ENCODE results near the gene BDH1. TPM values are rescaled to one million over a fixed set of nuclear protein-coding genes. Genes with fewer than 3 reads are reported as not detected.
A peak's percentile ranks its signal among the peaks of the same experiment; 100 is the strongest.

The BDH1 gene
- total and polyA plus RNA-seq, 2 of the 13 experiments (the other 11 are each of a cell fraction or from before 2014, with no cell fraction given), result 21.2 to 71.9 TPM

- TF ChIP-seq ARID5B (CRISPR knock-in tag; IDR thresholded peaks at IDR 0.05) (peak; percentile 54), TBX2 (CRISPR knock-in tag; IDR thresholded peaks at IDR 0.05; ENCODE audit: borderline replicate concordance) (peak; percentile 58; the same call in 1 of the 2 replicates), RXRA (CRISPR knock-in tag; IDR thresholded peaks at IDR 0.05) (peak; percentile 55; the same call in 1 of the 2 replicates), GATA4 (IDR thresholded peaks at IDR 0.05; ENCODE audit: borderline replicate concordance, low read depth) (peak; percentile 44; the same call in 1 of the 2 replicates), HDAC2 (CRISPR knock-in tag; IDR thresholded peaks at IDR 0.05) (peak; percentile 65; the same call in 1 of the 2 replicates), CEBPG (CRISPR knock-in tag; IDR thresholded peaks at IDR 0.05) (peak; percentile 21; the same call in 1 of the 2 replicates), ZNF780A (CRISPR knock-in tag; IDR thresholded peaks at IDR 0.05) (peak; percentile 77; the same call in 1 of the 2 replicates), PHF21A (CRISPR knock-in tag; IDR thresholded peaks at IDR 0.05) (peak; percentile 67; the same call in 1 of the 2 replicates), RBFOX2 (IDR thresholded peaks at IDR 0.05; ENCODE audit: low read depth, low read length) (peak; percentile 48; the same call in 1 of the 2 replicates), ZBTB34 (CRISPR knock-in tag; IDR thresholded peaks at IDR 0.05) (peak; percentile 66; the same call in 1 of the 2 replicates), PAXIP1 (CRISPR knock-in tag; conservative IDR thresholded peaks at IDR 0.05) (peak; percentile 63), GFI1 (CRISPR knock-in tag; IDR thresholded peaks at IDR 0.05; ENCODE audit: borderline replicate concordance) (0 out of 2 replicates have a peak, but pooled peaks have one; percentile 23), UBTF (CRISPR knock-in tag; IDR thresholded peaks at IDR 0.05) (peak; percentile 41; the same call in 1 of the 2 replicates), HNF1B (CRISPR knock-in tag; IDR thresholded peaks at IDR 0.05) (peak; percentile 33; the same call in 1 of the 2 replicates), FOSL2 (CRISPR knock-in tag; IDR thresholded peaks at IDR 0.05) (peak; percentile 67), PHF5A (CRISPR knock-in tag; IDR thresholded peaks at IDR 0.05; ENCODE audit: low read depth, unreplicated experiment) (peak; percentile 42)
Measured at GRCh38 chr3:197468866-197469382, 86.8 kb downstream of the BDH1 start (continued).
